ENCODE results near the gene UNC5C.

UNC5C gene

GRCh38 chr4:95387719-95388118 is 161.1 kb downstream of the UNC5C start:
- H3K4me1 Mint-ChIP-seq (ENCODE audit: low read depth), result no peaks in the 10 kb centered on the region
- no peaks in the 10 kb centered on the region for H3K9me3 Mint-ChIP-seq (ENCODE audit: low read depth)
- no peak overlapping the region for H3K4me3 Mint-ChIP-seq
- no peaks in the 10 kb centered on the region for H3K36me3 Mint-ChIP-seq
- no peak overlapping the region for H3K27ac Mint-ChIP-seq
- no peaks in the 10 kb centered on the region for H3K27me3 Mint-ChIP-seq

GRCh38 chr4:95386410-95386809 is 162.4 kb downstream of the UNC5C start:
- no peaks in the 10 kb centered on the region for H3K4me1 Mint-ChIP-seq (ENCODE audit: low read depth)
- H3K27ac Mint-ChIP-seq, result no peak overlapping the region
- no peaks in the 10 kb centered on the region for H3K27me3 Mint-ChIP-seq
- no peak overlapping the region for H3K4me3 Mint-ChIP-seq
- H3K36me3 Mint-ChIP-seq, result no peaks in the 10 kb centered on the region
- H3K9me3 Mint-ChIP-seq (ENCODE audit: low read depth), result no peaks in the 10 kb centered on the region

- H3K4me3 Mint-ChIP-seq, result no peak overlapping the region
- no peaks in the 10 kb centered on the region for H3K9me3 Mint-ChIP-seq (ENCODE audit: low read depth)
- no peaks in the 10 kb centered on the region for H3K36me3 Mint-ChIP-seq
- no peak overlapping the region for H3K27ac Mint-ChIP-seq
- H3K4me1 Mint-ChIP-seq (ENCODE audit: low read depth), result no peaks in the 10 kb centered on the region
- no peaks in the 10 kb centered on the region for H3K27me3 Mint-ChIP-seq
Observed at GRCh38 chr4:95381843-95382580, 166.8 kb downstream of the UNC5C start.

- H3K36me3 Mint-ChIP-seq, result no peaks in the 10 kb centered on the region
- H3K27ac Mint-ChIP-seq, result no peak overlapping the region
- H3K9me3 Mint-ChIP-seq (ENCODE audit: low read depth), result no peaks in the 10 kb centered on the region
- H3K4me3 Mint-ChIP-seq, result no peak overlapping the region
- H3K4me1 Mint-ChIP-seq (ENCODE audit: low read depth), result no peaks in the 10 kb centered on the region
- no peaks in the 10 kb centered on the region for H3K27me3 Mint-ChIP-seq
Observed at GRCh38 chr4:95379633-95380032, 169.1 kb downstream of the UNC5C start.

GRCh38 chr4:95377366-95377900 is 171.3 kb downstream of the UNC5C start:
- no peak overlapping the region for H3K4me3 Mint-ChIP-seq
- no peaks in the 10 kb centered on the region for H3K27me3 Mint-ChIP-seq
- no peaks in the 10 kb centered on the region for H3K4me1 Mint-ChIP-seq (ENCODE audit: low read depth)
- no peaks in the 10 kb centered on the region for H3K36me3 Mint-ChIP-seq
- no peaks in the 10 kb centered on the region for H3K9me3 Mint-ChIP-seq (ENCODE audit: low read depth)
- no peak overlapping the region for H3K27ac Mint-ChIP-seq

GRCh38 chr4:95371476-95372224 is 177.1 kb downstream of the UNC5C start:
- Mint-ChIP-seq H3K27me3 (no peaks in the 10 kb centered on the region), H3K4me3 (no peak overlapping the region), H3K4me1 (ENCODE audit: low read depth) (no peaks in the 10 kb centered on the region), H3K9me3 (ENCODE audit: low read depth) (no peaks in the 10 kb centered on the region), H3K36me3 (no peaks in the 10 kb centered on the region), H3K27ac (no peak overlapping the region)

GRCh38 chr4:95367824-95368223 is 180.9 kb downstream of the UNC5C start:
- H3K27me3 Mint-ChIP-seq, result no peaks in the 10 kb centered on the region
- no peak overlapping the region for H3K4me3 Mint-ChIP-seq
- no peaks in the 10 kb centered on the region for H3K36me3 Mint-ChIP-seq
- no peak overlapping the region for H3K27ac Mint-ChIP-seq
- H3K9me3 Mint-ChIP-seq (ENCODE audit: low read depth), result no peaks in the 10 kb centered on the region
- H3K4me1 Mint-ChIP-seq (ENCODE audit: low read depth), result no peaks in the 10 kb centered on the region

- Mint-ChIP-seq H3K27me3 (no peaks in the 10 kb centered on the region), H3K36me3 (no peaks in the 10 kb centered on the region), H3K9me3 (ENCODE audit: low read depth) (no peaks in the 10 kb centered on the region), H3K4me1 (ENCODE audit: low read depth) (no peaks in the 10 kb centered on the region), H3K4me3 (no peak overlapping the region), H3K27ac (no peak overlapping the region)
Observed at GRCh38 chr4:95363966-95364365, 184.8 kb downstream of the UNC5C start.

GRCh38 chr4:95363559-95363925 is 185.2 kb downstream of the UNC5C start:
- Mint-ChIP-seq H3K27me3 (no peaks in the 10 kb centered on the region), H3K4me3 (no peak overlapping the region), H3K27ac (no peak overlapping the region), H3K36me3 (no peaks in the 10 kb centered on the region), H3K9me3 (ENCODE audit: low read depth) (no peaks in the 10 kb centered on the region), H3K4me1 (ENCODE audit: low read depth) (no peaks in the 10 kb centered on the region)

- Mint-ChIP-seq H3K4me3 (no peak overlapping the region), H3K9me3 (ENCODE audit: low read depth) (no peaks in the 10 kb centered on the region), H3K27ac (no peak overlapping the region), H3K4me1 (ENCODE audit: low read depth) (no peaks in the 10 kb centered on the region), H3K27me3 (no peaks in the 10 kb centered on the region), H3K36me3 (no peaks in the 10 kb centered on the region)
Observed at GRCh38 chr4:95362906-95363558, 185.7 kb downstream of the UNC5C start.

- H3K36me3 Mint-ChIP-seq, result no peaks in the 10 kb centered on the region
- no peaks in the 10 kb centered on the region for H3K4me1 Mint-ChIP-seq (ENCODE audit: low read depth)
- H3K27ac Mint-ChIP-seq, result no peak overlapping the region
- no peaks in the 10 kb centered on the region for H3K27me3 Mint-ChIP-seq
- no peak overlapping the region for H3K4me3 Mint-ChIP-seq
- no peaks in the 10 kb centered on the region for H3K9me3 Mint-ChIP-seq (ENCODE audit: low read depth)
Observed at GRCh38 chr4:95362066-95362465, 186.7 kb downstream of the UNC5C start.

- no peaks in the 10 kb centered on the region for H3K36me3 Mint-ChIP-seq
- no peaks in the 10 kb centered on the region for H3K4me1 Mint-ChIP-seq (ENCODE audit: low read depth)
- no peaks in the 10 kb centered on the region for H3K27me3 Mint-ChIP-seq
- H3K27ac Mint-ChIP-seq, result no peak overlapping the region
- no peaks in the 10 kb centered on the region for H3K9me3 Mint-ChIP-seq (ENCODE audit: low read depth)
- H3K4me3 Mint-ChIP-seq, result no peak overlapping the region
Observed at GRCh38 chr4:95361696-95361965, 187.1 kb downstream of the UNC5C start.

GRCh38 chr4:95360906-95361695 is 187.7 kb downstream of the UNC5C start:
- Mint-ChIP-seq H3K27ac (no peak overlapping the region), H3K36me3 (no peaks in the 10 kb centered on the region), H3K4me3 (no peak overlapping the region), H3K4me1 (ENCODE audit: low read depth) (no peaks in the 10 kb centered on the region), H3K27me3 (no peaks in the 10 kb centered on the region), H3K9me3 (ENCODE audit: low read depth) (no peaks in the 10 kb centered on the region)

GRCh38 chr4:95360256-95360903 is 188.4 kb downstream of the UNC5C start:
- Mint-ChIP-seq H3K4me3 (no peak overlapping the region), H3K36me3 (no peaks in the 10 kb centered on the region), H3K27ac (no peak overlapping the region), H3K4me1 (ENCODE audit: low read depth) (no peaks in the 10 kb centered on the region), H3K27me3 (no peaks in the 10 kb centered on the region), H3K9me3 (ENCODE audit: low read depth) (no peaks in the 10 kb centered on the region)

Data from activated naive CD8-positive, alpha-beta T cell (primary cell).